Endothelial cell of umbilical vein (primary cell): ENCODE results near the gene MED15.
"Not testable (repeated sequence)": the region's sequence is repeated elsewhere in the genome, so short reads cannot be mapped to it uniquely, and the experiment has no call there.

Experiments used
- CTCF ChIP-seq, 2 donors: IDR thresholded peaks; 1 replicate in 1 of 2; 2 replicates in 1 of 2; pipeline ENCODE4 v1.5.1; 2011; ENCODE audit warnings: low read length in 2 of 2, mild to moderate bottlenecking in 2 of 2, moderate library complexity in 2 of 2, control low read depth in 1 of 2, inconsistent platforms in 1 of 2, low read depth in 1 of 2; ENCODE audit not compliant: insufficient read depth in 1 of 2; ENCODE audit errors: extremely low read depth in 1 of 2
- JUN ChIP-seq: IDR thresholded peaks from 2 replicates; pipeline ENCODE4 v1.6.1; 2011; ENCODE audit warnings: borderline replicate concordance, low read depth; ENCODE audit not compliant: insufficient read length, insufficient read depth

- TF ChIP-seq CTCF (IDR thresholded peaks at IDR 0.05; ENCODE audit: extremely low read depth in 1 of 2, insufficient read depth in 1 of 2, low read depth in 1 of 2, low read length in 2 of 2); JUN: not testable (repeated sequence)
Measured at GRCh38 chr22:20483143-20483506, 24.3 kb upstream of the MED15 start.
